ENCODE data around the gene GALC.

- TF ChIP-seq POLR2A (IDR thresholded peaks at IDR 0.05; ENCODE audit: low read length) = no peak
- no peak for TF ChIP-seq GATA1 (IDR thresholded peaks at IDR 0.05; ENCODE audit: low read depth, low read length)
Observed at GRCh38 chr14:88030892-88031291, 37.9 kb upstream of the GALC start.
